Body of pancreas (tissue), 4 donors: ENCODE results near the gene ZNF407. TPM values are rescaled to one million over a fixed set of nuclear protein-coding genes. Genes with fewer than 3 reads are reported as not detected.
A peak's percentile ranks its signal among the peaks of the same experiment; 100 is the strongest.

Experiments
- ATAC-seq: fragments of 150-250 bp; one replicate; pipeline ENCODE4 v1.9.1; 2016
- DNase-seq, 4 donors: peaks; one replicate each; pipeline ENCODE4 v3.0.0-alpha.2; 2019
- H3K27ac ChIP-seq, 4 donors: fragments of 200-600 bp; sonication (generic); 1 replicate in 3 of 4; 2 replicates in 1 of 4; pipeline versions ENCODE4 v1.5.1 to v1.6.1; 2016 to 2019; ENCODE audit warnings: mild to moderate bottlenecking in 1 of 4, mixed read lengths in 1 of 4, moderate library complexity in 1 of 4
- H3K27me3 ChIP-seq, 2 donors: fragments of 200-600 bp; sonication (generic); one replicate each; pipeline ENCODE4 v1.6.0; 2016; ENCODE audit warnings: mild to moderate bottlenecking in 1 of 2
- H3K36me3 ChIP-seq, 2 donors: fragments of 200-600 bp; sonication (generic); replicated peaks in 1 of 2; 2 replicates each; pipeline ENCODE4 v1.5.1; 2016; ENCODE audit warnings: low read depth in 2 of 2; ENCODE audit not compliant: insufficient read depth in 1 of 2
- H3K4me1 ChIP-seq: fragments of 200-600 bp; sonication (generic); one replicate; pipeline ENCODE4 v1.6.0; 2016
- H3K4me3 ChIP-seq, 2 donors: fragments of 200-600 bp; sonication (generic); 1 replicate in 1 of 2; 2 replicates in 1 of 2; pipeline ENCODE4 v1.5.1; 2016 to 2019
- H3K9me3 ChIP-seq, 3 donors: fragments of 200-600 bp; sonication (generic); 1 replicate in 2 of 3; 2 replicates in 1 of 3; pipeline ENCODE4 v1.5.1; 2016
- POLR2A ChIP-seq, 3 donors: fragments of 450-650 bp; IDR thresholded peaks; one replicate each; pipeline ENCODE4 v1.6.1; 2016; ENCODE audit warnings: antibody characterized with exemption in 3 of 3, mild to moderate bottlenecking in 2 of 3
- WGBS, 2 donors: methylation state at CpG; one replicate each; pipeline ENCODE4 v1.1.5; 2017; 5-methylcytosine and 5-hydroxymethylcytosine counted together
- intact Hi-C: fragments of 100-400 bp; cut with DNase I; formaldehyde crosslinking; loops from one replicate; pipeline ENCODE4 v1.15.1; 2023
- total RNA-seq, 2 donors: library from RNA; depleted of rRNA; stranded (reverse); fragments of >200 nt; gene quantifications; one replicate each; pipeline ENCODE4 v1.1.0, GENCODE V29; 2016
- TF ChIP-seq, protein P1 (sequence below), 7 experiments: fragments of 450-650 bp in 4 of 7; fragments of 200-600 bp in 3 of 7; sonication (generic) in 3 of 7; IDR thresholded peaks; one replicate each; pipeline ENCODE4 v1.5.1; 2016 to 2019; ENCODE audit warnings: antibody characterized with exemption in 7 of 7

The ZNF407 gene
- total RNA-seq, 2 donors from 2014 or later: 14.3 to 19.1 TPM

DNA sequence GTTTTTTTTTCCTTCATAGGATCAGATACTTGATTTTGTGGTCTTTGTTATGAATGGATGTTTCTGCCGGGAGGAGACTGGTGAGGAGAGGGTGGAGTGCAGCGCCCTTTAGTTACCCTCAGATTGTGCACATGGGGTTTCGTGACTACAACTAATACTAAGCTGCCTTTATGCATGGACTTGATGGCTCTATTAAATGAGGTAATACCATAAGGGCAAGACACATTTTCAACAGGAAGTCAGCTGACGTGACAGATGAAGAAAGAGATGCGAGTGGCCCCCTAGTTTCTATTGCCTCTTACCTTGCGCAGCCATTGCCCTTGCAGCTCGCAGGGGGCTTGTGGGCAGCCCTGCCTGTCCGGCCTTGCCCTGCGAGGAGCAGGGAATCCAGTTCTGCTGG, 24.4 kb downstream of the ZNF407 start:
- 76 to 79% methylated on average over 9 of the region's 9 CpGs for WGBS, 2 donors
- TF ChIP-seq POLR2A (IDR thresholded peaks at IDR 0.05): no peak
- TF ChIP-seq, protein P1, sequence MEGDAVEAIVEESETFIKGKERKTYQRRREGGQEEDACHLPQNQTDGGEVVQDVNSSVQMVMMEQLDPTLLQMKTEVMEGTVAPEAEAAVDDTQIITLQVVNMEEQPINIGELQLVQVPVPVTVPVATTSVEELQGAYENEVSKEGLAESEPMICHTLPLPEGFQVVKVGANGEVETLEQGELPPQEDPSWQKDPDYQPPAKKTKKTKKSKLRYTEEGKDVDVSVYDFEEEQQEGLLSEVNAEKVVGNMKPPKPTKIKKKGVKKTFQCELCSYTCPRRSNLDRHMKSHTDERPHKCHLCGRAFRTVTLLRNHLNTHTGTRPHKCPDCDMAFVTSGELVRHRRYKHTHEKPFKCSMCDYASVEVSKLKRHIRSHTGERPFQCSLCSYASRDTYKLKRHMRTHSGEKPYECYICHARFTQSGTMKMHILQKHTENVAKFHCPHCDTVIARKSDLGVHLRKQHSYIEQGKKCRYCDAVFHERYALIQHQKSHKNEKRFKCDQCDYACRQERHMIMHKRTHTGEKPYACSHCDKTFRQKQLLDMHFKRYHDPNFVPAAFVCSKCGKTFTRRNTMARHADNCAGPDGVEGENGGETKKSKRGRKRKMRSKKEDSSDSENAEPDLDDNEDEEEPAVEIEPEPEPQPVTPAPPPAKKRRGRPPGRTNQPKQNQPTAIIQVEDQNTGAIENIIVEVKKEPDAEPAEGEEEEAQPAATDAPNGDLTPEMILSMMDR (IDR thresholded peaks at IDR 0.05): no peak
- no peak for ATAC-seq

DNA sequence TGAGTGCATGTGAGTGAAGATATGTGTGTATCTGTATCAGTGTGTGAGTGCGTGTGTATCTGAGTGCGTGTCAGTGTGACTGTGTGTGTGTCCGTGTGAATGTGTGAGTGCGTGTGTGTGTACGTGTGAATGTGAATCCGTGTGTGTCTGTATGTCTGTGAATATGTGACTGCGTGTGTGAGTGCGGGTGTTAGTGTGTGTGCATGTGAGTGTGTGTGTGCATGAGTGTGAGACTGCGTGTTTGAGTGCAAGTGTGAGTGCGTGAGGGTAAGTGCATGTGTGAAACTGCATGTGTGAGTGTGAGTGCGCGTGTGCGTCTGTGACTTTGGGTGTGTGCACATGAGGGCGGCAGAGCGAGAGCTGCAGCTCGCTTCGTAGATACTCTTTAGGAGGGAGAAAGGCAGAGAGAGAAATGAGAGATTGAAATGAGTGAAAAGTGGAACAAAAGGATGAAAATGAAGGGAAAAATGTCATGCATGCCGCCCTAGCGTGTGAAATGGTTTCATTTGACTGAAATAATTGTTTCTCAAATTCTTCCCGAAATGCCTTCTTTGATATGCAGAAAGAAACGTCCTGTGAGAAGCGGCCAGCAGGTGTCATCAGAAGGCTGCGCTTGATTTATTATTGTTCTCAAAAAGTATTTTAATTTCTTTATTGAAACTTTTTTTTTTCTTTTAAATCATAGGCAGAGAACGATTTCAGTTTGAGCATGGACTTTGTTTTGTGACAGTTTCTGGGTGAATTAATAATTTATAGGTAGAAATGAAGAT, 25.6 kb downstream of the ZNF407 start:
- WGBS, 2 donors: 68 to 73% methylated on average over 24 of the region's 24 CpGs
- no peaks in the 10 kb centered on the region for H3K9me3 ChIP-seq
- intact Hi-C loops: no loop called here
- no peaks in the 10 kb centered on the region for H3K27me3 ChIP-seq
- H3K27ac ChIP-seq: no peak overlapping the region
- H3K4me1 ChIP-seq: no peaks in the 10 kb centered on the region
- no peak for TF ChIP-seq POLR2A (IDR thresholded peaks at IDR 0.05)
- TF ChIP-seq, protein P1 (IDR thresholded peaks at IDR 0.05): peak in 6 of 7 experiments; percentile 19 to 45 (median 37)
- no peak overlapping the region for H3K4me3 ChIP-seq
- no peak for ATAC-seq
- peak in 1 of 4 donors; percentile 16 for DNase-seq
- H3K36me3 ChIP-seq: no peaks in the 10 kb centered on the region

More for the DNA sequence above, 24.4 kb downstream of the ZNF407 start:
- Histone ChIP-seq H3K27ac (no peak overlapping the region), H3K9me3 (no peaks in the 10 kb centered on the region), H3K4me3 (no peak overlapping the region), H3K27me3 (no peaks in the 10 kb centered on the region), H3K4me1 (no peaks in the 10 kb centered on the region), H3K36me3 (no peaks in the 10 kb centered on the region)
- intact Hi-C loops: no loop called here
- DNase-seq: no peak

DNA sequence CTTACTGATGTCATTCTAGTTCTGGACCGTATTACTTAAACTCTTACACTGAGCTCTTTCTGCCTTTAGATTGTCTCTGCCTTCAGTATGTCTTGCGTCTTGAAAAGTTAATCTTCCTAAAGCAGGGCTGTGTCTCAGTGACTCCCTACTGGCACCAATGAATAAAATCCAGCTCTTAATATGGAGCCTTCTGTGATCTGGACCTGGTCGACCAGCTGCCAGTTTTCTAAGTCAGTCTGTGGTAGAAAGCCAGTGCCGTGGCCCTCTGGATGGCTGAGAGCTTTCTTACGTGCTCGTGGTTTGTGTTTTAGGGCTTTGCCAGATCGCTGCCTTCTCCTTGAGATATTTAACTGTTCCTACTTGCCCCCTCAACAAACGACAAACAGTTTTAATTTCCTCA, 26.8 kb downstream of the ZNF407 start:
- TF ChIP-seq, protein P1 (IDR thresholded peaks at IDR 0.05): no peak
- TF ChIP-seq POLR2A (IDR thresholded peaks at IDR 0.05): no peak
- no peak for DNase-seq
- intact Hi-C loops: no loop called here
- ATAC-seq: no peak
- H3K4me1 ChIP-seq: no peaks in the 10 kb centered on the region
- no peaks in the 10 kb centered on the region for H3K27me3 ChIP-seq
- no peaks in the 10 kb centered on the region for H3K9me3 ChIP-seq
- no peak overlapping the region for H3K4me3 ChIP-seq
- no peak overlapping the region for H3K27ac ChIP-seq
- 83 to 84% methylated on average over 8 of the region's 8 CpGs for WGBS, 2 donors
- H3K36me3 ChIP-seq: no peaks in the 10 kb centered on the region

DNA sequence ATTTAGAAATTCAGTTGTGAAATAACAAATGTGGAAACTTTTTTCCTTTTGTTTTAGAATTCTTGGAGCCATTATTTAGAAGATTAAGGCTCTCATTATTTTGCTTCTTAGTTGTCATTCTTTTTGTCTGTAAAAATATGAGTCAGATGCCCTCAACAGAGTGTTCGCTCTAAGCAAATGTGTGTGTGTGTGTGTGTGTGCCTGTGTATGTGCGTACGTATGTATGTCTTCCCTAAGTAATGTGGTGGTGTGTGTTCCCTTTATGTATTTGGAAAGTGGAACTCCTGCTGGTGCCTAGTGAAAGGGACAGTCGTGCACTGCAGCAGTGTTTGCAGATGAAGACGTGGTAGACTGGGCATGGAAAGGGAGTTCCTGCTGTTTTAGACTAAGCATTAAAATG, 27.5 kb downstream of the ZNF407 start:
- DNase-seq (no peak), ATAC-seq (no peak)
- no peaks in the 10 kb centered on the region for H3K27me3 ChIP-seq
- WGBS, 2 donors: 91 to 92% methylated on average over 5 of the region's 5 CpGs
- no peaks in the 10 kb centered on the region for H3K4me1 ChIP-seq
- no peak overlapping the region for H3K4me3 ChIP-seq
- H3K9me3 ChIP-seq: no peaks in the 10 kb centered on the region
- no peak overlapping the region for H3K27ac ChIP-seq
- TF ChIP-seq, protein P1 (IDR thresholded peaks at IDR 0.05): no peak
- TF ChIP-seq POLR2A (IDR thresholded peaks at IDR 0.05): no peak
- intact Hi-C loops: no loop called here
- H3K36me3 ChIP-seq: no peaks in the 10 kb centered on the region
